GM12878 (cell line): ENCODE measurements around the gene FAHD2A. TPM values are rescaled to one million over a fixed set of nuclear protein-coding genes. Genes with fewer than 3 reads are reported as not detected.
"Not testable (repeated sequence)": the region's sequence is repeated elsewhere in the genome, so short reads cannot be mapped to it uniquely, and the experiment has no call there.

ENCODE experiments used
- ATAC-seq: fragments of 200-7000 bp; cut with Tn5 transposase; 3 replicates; pipeline ENCODE4 v1.9.1; 2020; ENCODE audit warnings: mild to moderate bottlenecking, moderate library complexity
- BruUV-seq: library from RNA; stranded (reverse); fragments of 400-500 nt; replicated peaks from 2 replicates; lab custom pipeline; 2021; lab: Mats Ljungman, UMichigan
- CTCF ChIA-PET: fragments of 300-600 bp; sonication (Branson Sonifier 250); formaldehyde crosslinking; extraction: SDS; loops from one replicate; lab custom pipeline; 2021; ENCODE audit warnings: inconsistent platforms; lab: Yijun Ruan, JAX
- POLR2A ChIA-PET: fragments of 350-600 bp; formaldehyde crosslinking; extraction: SDS; loops from one replicate; lab custom pipeline; 2021; ENCODE audit warnings: inconsistent platforms; lab: Charles Lee
- RAD21 ChIA-PET: fragments of 300-600 bp; sonication (Branson Sonifier 250); formaldehyde crosslinking; loops from one replicate; lab custom pipeline; 2023; ENCODE audit warnings: antibody characterized with exemption; ENCODE audit not compliant: unreplicated experiment; lab: Charles Lee
- SMC1A ChIA-PET: fragments of 300-600 bp; sonication (Branson Sonifier 250); formaldehyde crosslinking; loops from one replicate; lab custom pipeline; 2023; ENCODE audit not compliant: unreplicated experiment, uncharacterized antibody; lab: Charles Lee
- DNase-seq: peaks from one replicate; pipeline ENCODE4 v3.0.0-alpha.2; 2011; ENCODE audit warnings: low read depth, low spot score
- FAIRE-seq: peaks from 3 replicates; lab custom pipeline; 2011; peaks lifted over from hg19 to GRCh38; lab: Jason Lieb, UNC
- H2AFZ ChIP-seq: 2 replicates; pipeline ENCODE4 v1.6.0; 2011; ENCODE audit warnings: low read depth, low read length, control low read depth; ENCODE audit not compliant: control insufficient read depth
- H3K27ac ChIP-seq: 2 replicates; pipeline ENCODE4 v1.5.1; 2011; ENCODE audit warnings: control low read depth; ENCODE audit not compliant: control insufficient read depth, insufficient read depth
- H3K27me3 ChIP-seq, 2 experiments: replicated peaks in 1 of 2; 2 replicates each; pipeline versions ENCODE4 v1.6.0 to v1.6.1; 2011; ENCODE audit warnings: low read length in 1 of 2; ENCODE audit not compliant: control insufficient read depth in 2 of 2, insufficient read depth in 2 of 2
- H3K36me3 ChIP-seq, 2 experiments: 2 replicates each; pipeline ENCODE4 v1.5.1; 2011; ENCODE audit warnings: low read length in 1 of 2; ENCODE audit not compliant: control insufficient read depth in 2 of 2, insufficient read depth in 2 of 2
- H3K4me1 ChIP-seq: 2 replicates; pipeline ENCODE4 v1.6.1; 2011; ENCODE audit warnings: mild to moderate bottlenecking, low read length, moderate library complexity, mixed read lengths; ENCODE audit not compliant: control insufficient read depth, insufficient read depth
- H3K4me2 ChIP-seq: 2 replicates; pipeline ENCODE4 v1.6.0; 2011; ENCODE audit warnings: control low read depth; ENCODE audit not compliant: control insufficient read depth, insufficient read depth
- H3K4me3 ChIP-seq: fragments of 200-600 bp; sonication (generic); 2 replicates; pipeline ENCODE4 v1.5.1; 2016
- H3K79me2 ChIP-seq: 2 replicates; pipeline ENCODE4 v1.6.0; 2011; ENCODE audit warnings: low read length; ENCODE audit not compliant: control insufficient read depth, insufficient read depth
- H3K9ac ChIP-seq: 2 replicates; pipeline ENCODE4 v1.8.0; 2011; ENCODE audit warnings: low read length, control low read depth, mixed read lengths; ENCODE audit not compliant: control insufficient read depth, insufficient read depth
- H3K9me3 ChIP-seq: replicated peaks from 3 replicates; pipeline ENCODE4 v1.5.1; 2011; ENCODE audit warnings: mild to moderate bottlenecking, low read length; ENCODE audit not compliant: control insufficient read depth, insufficient read depth
- H4K20me1 ChIP-seq: 2 replicates; pipeline ENCODE4 v1.6.0; 2011; ENCODE audit not compliant: control insufficient read depth, insufficient read depth
- WGBS: methylation state at CpG from one replicate; pipeline ENCODE4 v1.1.6; 2016; ENCODE audit warnings: low lambda C conversion rate; ENCODE audit not compliant: insufficient replicate concordance, insufficient coverage; ENCODE audit errors: missing lambda C conversion rate; 5-methylcytosine and 5-hydroxymethylcytosine counted together
- in situ Hi-C: fragments of 300-500 bp; cut with MboI; formaldehyde crosslinking; loops from 9 replicates; pipeline ENCODE4 v1.14.3; 2018; ENCODE audit warnings: mixed read lengths
- intact Hi-C: fragments of 100-400 bp; cut with micrococcal nuclease; formaldehyde crosslinking; loops from one replicate; pipeline ENCODE4 v1.14.2; 2022; ENCODE audit not compliant: unreplicated experiment
- polyA plus RNA-seq, 11 experiments: library from polyadenylated mRNA; depleted of rRNA in 4 of 11; unstranded in 6 of 11; stranded (reverse) in 5 of 11; fragments of >200 nt; fragmentation: Nextera tagmentation in 4 of 11; fragmentation: Illumina TruSeq in 1 of 11; extraction: Ambion mirVana in 4 of 11; extraction: Trizol in 1 of 11; gene quantifications; 1 replicate in 1 of 11; 2 replicates in 10 of 11; pipeline versions ENCODE4 v1.2.1 to v1.2.3, GENCODE V29; 2011 to 2016; ENCODE audit warnings: inconsistent platforms in 2 of 11, missing spikeins in 2 of 11, low read depth in 1 of 11
- total RNA-seq, 4 experiments: library from RNA; depleted of rRNA in 3 of 4; stranded (reverse); fragments of >200 nt in 3 of 4; fragmentation: Illumina TruSeq in 1 of 4; extraction: Trizol in 1 of 4; gene quantifications; 2 replicates each; pipeline versions ENCODE4 v1.2.1 to v1.2.3, GENCODE V29; 2013 to 2021

FAHD2A gene
- total and polyA plus RNA-seq, 10 of the 15 experiments (the other 5 are each of a cell fraction or from before 2014, with no cell fraction given), result 11.2 to 38.2 (median 25.1) TPM

DNA sequence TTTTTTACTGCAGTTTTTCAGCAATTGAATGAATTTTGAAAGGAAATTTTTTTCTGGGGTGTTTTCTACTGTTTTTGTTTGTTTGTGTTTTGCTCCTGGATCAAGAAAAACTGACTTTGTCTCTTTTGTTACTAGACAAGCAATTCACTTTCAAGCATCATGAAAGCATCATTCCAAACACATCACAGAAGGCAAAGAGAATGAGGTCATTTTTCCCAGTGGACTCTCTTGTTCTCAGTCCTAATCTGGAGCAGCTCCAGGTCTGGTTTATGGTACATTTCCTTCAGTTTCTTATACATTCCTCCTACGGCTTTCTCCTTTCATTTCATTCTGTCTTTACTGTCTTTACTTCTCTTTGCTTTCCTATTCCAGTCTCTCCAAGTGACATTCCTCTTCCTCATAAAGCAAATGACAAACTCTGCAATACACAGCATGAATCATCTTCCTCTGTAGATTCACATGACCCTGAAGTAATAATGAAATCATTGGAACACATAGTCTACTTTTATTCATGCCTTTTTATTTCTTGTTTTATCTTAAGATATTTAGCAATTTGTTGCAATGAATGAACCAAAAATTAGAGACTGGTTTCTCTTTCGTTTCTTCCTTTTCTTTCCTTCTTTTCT is 40.1 kb downstream of the FAHD2A start:
- RAD21 ChIA-PET, H4K20me1 ChIP-seq, H2AFZ ChIP-seq, H3K9ac ChIP-seq, in situ Hi-C loops, H3K27ac ChIP-seq, FAIRE-seq, H3K4me1 ChIP-seq, H3K36me3 ChIP-seq, SMC1A ChIA-PET, intact Hi-C loops, H3K27me3 ChIP-seq, BruUV-seq, POLR2A ChIA-PET, CTCF ChIA-PET, ATAC-seq, H3K4me3 ChIP-seq, H3K4me2 ChIP-seq, H3K79me2 ChIP-seq, DNase-seq, H3K9me3 ChIP-seq: not testable (repeated sequence)
- no CpG with 5 or more reads among the region's 2 CpGs for WGBS

DNA sequence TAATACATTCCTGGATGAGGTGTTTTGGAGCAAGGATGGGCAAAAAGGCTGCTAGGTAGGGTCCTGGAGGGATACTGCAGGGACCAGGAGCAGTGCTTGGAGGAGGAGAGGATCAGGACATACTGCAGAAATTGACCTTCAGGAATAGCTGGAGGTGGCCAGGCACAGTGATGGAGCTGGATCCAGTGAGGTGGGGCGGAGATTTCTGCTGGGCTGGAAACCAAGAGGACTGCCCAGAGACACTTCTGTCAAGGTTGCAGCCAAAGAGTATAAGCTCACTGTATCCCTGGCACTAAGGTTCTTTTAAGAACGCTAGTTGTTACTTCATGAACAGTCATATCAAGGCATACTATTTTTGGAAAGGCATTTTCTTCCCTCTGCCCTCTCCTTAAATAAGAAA is 42.8 kb downstream of the FAHD2A start:
- H3K4me1 ChIP-seq, ATAC-seq, H3K27me3 ChIP-seq, FAIRE-seq, BruUV-seq, intact Hi-C loops, H3K9me3 ChIP-seq, DNase-seq, H3K4me2 ChIP-seq, H3K4me3 ChIP-seq, H3K79me2 ChIP-seq, H3K36me3 ChIP-seq, in situ Hi-C loops, POLR2A ChIA-PET, H2AFZ ChIP-seq, H3K9ac ChIP-seq, H3K27ac ChIP-seq, H4K20me1 ChIP-seq, SMC1A ChIA-PET, RAD21 ChIA-PET, CTCF ChIA-PET: not testable (repeated sequence)
- WGBS, result no CpG with 5 or more reads among the region's 2 CpGs

DNA sequence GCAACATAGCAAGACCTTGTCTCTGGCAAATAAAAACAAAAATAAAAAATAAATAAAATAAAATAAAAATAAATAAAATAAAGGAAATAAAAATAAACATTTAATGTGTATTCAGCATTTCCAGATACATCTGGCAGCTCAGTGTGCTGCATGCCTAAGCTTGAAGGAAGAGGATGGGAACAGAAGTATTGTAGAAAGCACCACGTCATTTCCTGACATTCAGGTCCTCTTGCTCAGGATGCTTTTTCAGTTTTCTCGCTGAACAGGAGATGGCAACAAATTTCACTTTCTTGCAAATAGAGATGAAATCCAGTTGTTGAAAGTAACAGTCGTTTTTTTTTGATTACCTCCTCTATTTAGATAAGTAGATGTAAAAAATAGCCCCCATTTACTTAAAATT is 60.8 kb downstream of the FAHD2A start:
- H3K9ac ChIP-seq, H4K20me1 ChIP-seq, H3K36me3 ChIP-seq, ATAC-seq, H3K27me3 ChIP-seq, H2AFZ ChIP-seq, DNase-seq, FAIRE-seq, H3K4me2 ChIP-seq, H3K4me1 ChIP-seq, intact Hi-C loops, H3K27ac ChIP-seq, CTCF ChIA-PET, RAD21 ChIA-PET, in situ Hi-C loops, BruUV-seq, SMC1A ChIA-PET, H3K4me3 ChIP-seq, H3K79me2 ChIP-seq, POLR2A ChIA-PET, H3K9me3 ChIP-seq: not testable (repeated sequence)
- no CpG with 5 or more reads among the region's 3 CpGs for WGBS
